HepG2 (cell line): Measurements from ENCODE around the gene TMEM222. TPM values are rescaled to one million over a fixed set of nuclear protein-coding genes. Genes with fewer than 3 reads are reported as not detected.

Experiments
- HNRNPLL ChIP-seq: fragments of 200-400 bp; formaldehyde crosslinking; IDR thresholded peaks from 2 replicates; pipeline ENCODE4 v1.6.1; 2017; ENCODE audit warnings: mild to moderate bottlenecking, low read depth, low read length; ENCODE audit not compliant: poor library complexity, severe bottlenecking
- NCOA1 ChIP-seq: sonication (generic); formaldehyde crosslinking; IDR thresholded peaks from 2 replicates; pipeline ENCODE4 v1.9.0; 2021; ENCODE audit warnings: missing genetic modification reagents
- RXRA ChIP-seq: sonication (generic); formaldehyde crosslinking; IDR thresholded peaks from 2 replicates; pipeline ENCODE4 v1.5.1; 2020; ENCODE audit warnings: missing genetic modification reagents
- SAP130 ChIP-seq: IDR thresholded peaks from 2 replicates; pipeline ENCODE4 v1.6.1; 2016; ENCODE audit warnings: low read depth
- TAF1 ChIP-seq: sonication (generic); formaldehyde crosslinking; IDR thresholded peaks from 2 replicates; pipeline ENCODE4 v1.4.0; 2020; ENCODE audit warnings: missing genetic modification reagents
- ZFX ChIP-seq: sonication (generic); formaldehyde crosslinking; IDR thresholded peaks from 2 replicates; pipeline ENCODE4 v1.4.0; 2020; ENCODE audit warnings: mild to moderate bottlenecking, low read depth, missing genetic modification reagents, moderate library complexity
- ZNF343 ChIP-seq: sonication (generic); formaldehyde crosslinking; IDR thresholded peaks from 2 replicates; pipeline ENCODE4 v1.4.0; 2020; ENCODE audit warnings: mild to moderate bottlenecking, missing genetic modification reagents
- ZNF557 ChIP-seq: sonication (generic); formaldehyde crosslinking; IDR thresholded peaks from 2 replicates; pipeline ENCODE4 v1.4.0; 2020; ENCODE audit warnings: missing genetic modification reagents
- polyA plus RNA-seq, 8 experiments: library from polyadenylated mRNA; depleted of rRNA in 3 of 8; stranded (reverse) in 7 of 8; unstranded in 1 of 8; fragments of >200 nt; fragmentation: Illumina TruSeq in 4 of 8; extraction: Trizol in 4 of 8; gene quantifications; 2 replicates each; pipeline versions ENCODE4 v1.2.1 to v1.2.3, GENCODE V29; 2011 to 2016; ENCODE audit warnings: low read depth in 4 of 8, missing spikeins in 1 of 8, mixed read lengths in 1 of 8; ENCODE audit not compliant: insufficient read depth in 1 of 8
- total RNA-seq, 5 experiments: library from RNA; depleted of rRNA; stranded (reverse); fragments of >200 nt; fragmentation: Illumina TruSeq; extraction: Trizol; gene quantifications; 2 replicates each; pipeline ENCODE4 v1.2.3, GENCODE V29; 2016; ENCODE audit warnings: low read depth in 1 of 5
- TF ChIP-seq, protein P1 (sequence below): sonication (generic); formaldehyde crosslinking; IDR thresholded peaks from 2 replicates; pipeline ENCODE4 v1.4.0; 2020; ENCODE audit warnings: missing genetic modification reagents, borderline replicate concordance
- TF ChIP-seq, protein P2 (sequence below): sonication (generic); formaldehyde crosslinking; IDR thresholded peaks from 2 replicates; pipeline ENCODE4 v1.5.1; 2020; ENCODE audit warnings: mild to moderate bottlenecking, missing genetic modification reagents, moderate library complexity
- TF ChIP-seq, protein P3 (sequence below): sonication (generic); formaldehyde crosslinking; IDR thresholded peaks from 2 replicates; pipeline ENCODE4 v1.4.0; 2020; ENCODE audit warnings: missing genetic modification reagents, borderline replicate concordance

The TMEM222 gene
- total and polyA plus RNA-seq, 2 of the 13 experiments (the other 11 are each of a cell fraction or from before 2014, with no cell fraction given) = 22.7 to 29.6 TPM

DNA sequence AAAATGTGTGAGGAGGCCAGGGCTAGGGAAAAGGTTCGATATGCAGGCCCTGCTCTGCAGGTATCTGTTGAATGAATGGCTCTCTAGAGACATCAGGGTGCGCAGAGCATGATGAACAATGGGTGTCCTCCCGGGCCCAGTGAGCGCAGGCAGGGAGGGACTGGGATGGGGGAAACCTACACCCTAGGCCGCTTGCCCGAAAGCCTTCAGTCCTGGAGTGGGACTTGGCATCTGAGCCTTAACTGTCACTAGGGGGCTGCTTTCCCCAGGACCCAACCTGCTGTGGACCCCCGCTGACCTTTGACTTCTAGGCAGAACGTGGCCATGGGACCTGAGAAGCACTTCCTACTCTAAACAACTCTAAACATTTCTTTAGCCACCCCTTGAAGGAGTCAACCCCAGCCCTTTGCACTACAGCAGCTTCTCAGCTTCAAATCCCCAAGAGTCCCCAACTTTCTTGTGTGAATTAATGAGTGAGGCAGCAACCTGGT is 45.2 kb downstream of the TMEM222 start (continued):
- TF ChIP-seq, protein P1, sequence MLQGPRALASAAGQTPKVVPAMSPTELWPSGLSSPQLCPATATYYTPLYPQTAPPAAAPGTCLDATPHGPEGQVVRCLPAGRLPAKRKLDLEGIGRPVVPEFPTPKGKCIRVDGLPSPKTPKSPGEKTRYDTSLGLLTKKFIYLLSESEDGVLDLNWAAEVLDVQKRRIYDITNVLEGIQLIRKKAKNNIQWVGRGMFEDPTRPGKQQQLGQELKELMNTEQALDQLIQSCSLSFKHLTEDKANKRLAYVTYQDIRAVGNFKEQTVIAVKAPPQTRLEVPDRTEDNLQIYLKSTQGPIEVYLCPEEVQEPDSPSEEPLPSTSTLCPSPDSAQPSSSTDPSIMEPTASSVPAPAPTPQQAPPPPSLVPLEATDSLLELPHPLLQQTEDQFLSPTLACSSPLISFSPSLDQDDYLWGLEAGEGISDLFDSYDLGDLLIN (CRISPR knock-in tag) = no peak
- 0 out of 2 replicates have a peak, but pooled peaks have one; percentile 15 for TF ChIP-seq RXRA (CRISPR knock-in tag)
- TF ChIP-seq ZFX (CRISPR knock-in tag) = 0 out of 2 replicates have a peak, but pooled peaks have one; percentile 1
- TF ChIP-seq TAF1 (CRISPR knock-in tag) = 0 out of 2 replicates have a peak, but pooled peaks have one; percentile 37
- TF ChIP-seq, protein P2, sequence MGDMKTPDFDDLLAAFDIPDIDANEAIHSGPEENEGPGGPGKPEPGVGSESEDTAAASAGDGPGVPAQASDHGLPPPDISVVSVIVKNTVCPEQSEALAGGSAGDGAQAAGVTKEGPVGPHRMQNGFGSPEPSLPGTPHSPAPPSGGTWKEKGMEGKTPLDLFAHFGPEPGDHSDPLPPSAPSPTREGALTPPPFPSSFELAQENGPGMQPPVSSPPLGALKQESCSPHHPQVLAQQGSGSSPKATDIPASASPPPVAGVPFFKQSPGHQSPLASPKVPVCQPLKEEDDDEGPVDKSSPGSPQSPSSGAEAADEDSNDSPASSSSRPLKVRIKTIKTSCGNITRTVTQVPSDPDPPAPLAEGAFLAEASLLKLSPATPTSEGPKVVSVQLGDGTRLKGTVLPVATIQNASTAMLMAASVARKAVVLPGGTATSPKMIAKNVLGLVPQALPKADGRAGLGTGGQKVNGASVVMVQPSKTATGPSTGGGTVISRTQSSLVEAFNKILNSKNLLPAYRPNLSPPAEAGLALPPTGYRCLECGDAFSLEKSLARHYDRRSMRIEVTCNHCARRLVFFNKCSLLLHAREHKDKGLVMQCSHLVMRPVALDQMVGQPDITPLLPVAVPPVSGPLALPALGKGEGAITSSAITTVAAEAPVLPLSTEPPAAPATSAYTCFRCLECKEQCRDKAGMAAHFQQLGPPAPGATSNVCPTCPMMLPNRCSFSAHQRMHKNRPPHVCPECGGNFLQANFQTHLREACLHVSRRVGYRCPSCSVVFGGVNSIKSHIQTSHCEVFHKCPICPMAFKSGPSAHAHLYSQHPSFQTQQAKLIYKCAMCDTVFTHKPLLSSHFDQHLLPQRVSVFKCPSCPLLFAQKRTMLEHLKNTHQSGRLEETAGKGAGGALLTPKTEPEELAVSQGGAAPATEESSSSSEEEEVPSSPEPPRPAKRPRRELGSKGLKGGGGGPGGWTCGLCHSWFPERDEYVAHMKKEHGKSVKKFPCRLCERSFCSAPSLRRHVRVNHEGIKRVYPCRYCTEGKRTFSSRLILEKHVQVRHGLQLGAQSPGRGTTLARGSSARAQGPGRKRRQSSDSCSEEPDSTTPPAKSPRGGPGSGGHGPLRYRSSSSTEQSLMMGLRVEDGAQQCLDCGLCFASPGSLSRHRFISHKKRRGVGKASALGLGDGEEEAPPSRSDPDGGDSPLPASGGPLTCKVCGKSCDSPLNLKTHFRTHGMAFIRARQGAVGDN = peak; percentile 58
- TF ChIP-seq ZNF557 (CRISPR knock-in tag) = no peak
- TF ChIP-seq HNRNPLL = no peak
- 0 out of 2 replicates have a peak, but pooled peaks have one; percentile 39 for TF ChIP-seq NCOA1 (CRISPR knock-in tag)
- no peak for TF ChIP-seq ZNF343 (CRISPR knock-in tag)
- TF ChIP-seq SAP130 (CRISPR knock-in tag) = no peak
- TF ChIP-seq, protein P3, sequence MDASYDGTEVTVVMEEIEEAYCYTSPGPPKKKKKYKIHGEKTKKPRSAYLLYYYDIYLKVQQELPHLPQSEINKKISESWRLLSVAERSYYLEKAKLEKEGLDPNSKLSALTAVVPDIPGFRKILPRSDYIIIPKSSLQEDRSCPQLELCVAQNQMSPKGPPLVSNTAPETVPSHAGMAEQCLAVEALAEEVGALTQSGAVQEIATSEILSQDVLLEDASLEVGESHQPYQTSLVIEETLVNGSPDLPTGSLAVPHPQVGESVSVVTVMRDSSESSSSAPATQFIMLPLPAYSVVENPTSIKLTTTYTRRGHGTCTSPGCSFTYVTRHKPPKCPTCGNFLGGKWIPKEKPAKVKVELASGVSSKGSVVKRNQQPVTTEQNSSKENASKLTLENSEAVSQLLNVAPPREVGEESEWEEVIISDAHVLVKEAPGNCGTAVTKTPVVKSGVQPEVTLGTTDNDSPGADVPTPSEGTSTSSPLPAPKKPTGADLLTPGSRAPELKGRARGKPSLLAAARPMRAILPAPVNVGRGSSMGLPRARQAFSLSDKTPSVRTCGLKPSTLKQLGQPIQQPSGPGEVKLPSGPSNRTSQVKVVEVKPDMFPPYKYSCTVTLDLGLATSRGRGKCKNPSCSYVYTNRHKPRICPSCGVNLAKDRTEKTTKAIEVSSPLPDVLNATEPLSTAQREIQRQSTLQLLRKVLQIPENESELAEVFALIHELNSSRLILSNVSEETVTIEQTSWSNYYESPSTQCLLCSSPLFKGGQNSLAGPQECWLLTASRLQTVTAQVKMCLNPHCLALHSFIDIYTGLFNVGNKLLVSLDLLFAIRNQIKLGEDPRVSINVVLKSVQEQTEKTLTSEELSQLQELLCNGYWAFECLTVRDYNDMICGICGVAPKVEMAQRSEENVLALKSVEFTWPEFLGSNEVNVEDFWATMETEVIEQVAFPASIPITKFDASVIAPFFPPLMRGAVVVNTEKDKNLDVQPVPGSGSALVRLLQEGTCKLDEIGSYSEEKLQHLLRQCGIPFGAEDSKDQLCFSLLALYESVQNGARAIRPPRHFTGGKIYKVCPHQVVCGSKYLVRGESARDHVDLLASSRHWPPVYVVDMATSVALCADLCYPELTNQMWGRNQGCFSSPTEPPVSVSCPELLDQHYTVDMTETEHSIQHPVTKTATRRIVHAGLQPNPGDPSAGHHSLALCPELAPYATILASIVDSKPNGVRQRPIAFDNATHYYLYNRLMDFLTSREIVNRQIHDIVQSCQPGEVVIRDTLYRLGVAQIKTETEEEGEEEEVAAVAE (CRISPR knock-in tag) = no peak
